ENCODE measurements around the gene PPP1R12B.
"Not testable (repeated sequence)": the region's sequence is repeated elsewhere in the genome, so short reads cannot be mapped to it uniquely, and the experiment has no call there.

DNA sequence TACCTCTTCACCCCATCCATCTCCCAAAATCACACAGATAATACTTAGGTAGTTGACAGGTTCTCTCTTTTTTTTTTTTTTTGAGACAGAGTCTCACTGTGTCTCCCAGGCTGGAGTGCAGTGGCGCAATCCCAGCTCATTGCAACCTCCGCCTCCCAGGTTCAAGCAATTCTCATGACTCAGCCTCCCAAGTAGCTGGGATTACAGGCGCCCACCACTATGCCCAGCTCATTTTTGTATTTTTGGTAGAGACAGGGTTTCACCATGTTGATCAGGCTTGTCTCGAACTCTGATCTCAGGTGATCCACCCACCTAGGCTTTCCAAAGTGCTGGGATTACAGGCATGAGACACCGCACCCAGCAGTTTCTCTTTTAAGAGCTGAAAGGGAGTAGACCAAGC, 75.8 kb downstream of the PPP1R12B start:
- TF ChIP-seq, protein P1, sequence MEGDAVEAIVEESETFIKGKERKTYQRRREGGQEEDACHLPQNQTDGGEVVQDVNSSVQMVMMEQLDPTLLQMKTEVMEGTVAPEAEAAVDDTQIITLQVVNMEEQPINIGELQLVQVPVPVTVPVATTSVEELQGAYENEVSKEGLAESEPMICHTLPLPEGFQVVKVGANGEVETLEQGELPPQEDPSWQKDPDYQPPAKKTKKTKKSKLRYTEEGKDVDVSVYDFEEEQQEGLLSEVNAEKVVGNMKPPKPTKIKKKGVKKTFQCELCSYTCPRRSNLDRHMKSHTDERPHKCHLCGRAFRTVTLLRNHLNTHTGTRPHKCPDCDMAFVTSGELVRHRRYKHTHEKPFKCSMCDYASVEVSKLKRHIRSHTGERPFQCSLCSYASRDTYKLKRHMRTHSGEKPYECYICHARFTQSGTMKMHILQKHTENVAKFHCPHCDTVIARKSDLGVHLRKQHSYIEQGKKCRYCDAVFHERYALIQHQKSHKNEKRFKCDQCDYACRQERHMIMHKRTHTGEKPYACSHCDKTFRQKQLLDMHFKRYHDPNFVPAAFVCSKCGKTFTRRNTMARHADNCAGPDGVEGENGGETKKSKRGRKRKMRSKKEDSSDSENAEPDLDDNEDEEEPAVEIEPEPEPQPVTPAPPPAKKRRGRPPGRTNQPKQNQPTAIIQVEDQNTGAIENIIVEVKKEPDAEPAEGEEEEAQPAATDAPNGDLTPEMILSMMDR (conservative IDR thresholded peaks at IDR 0.05 in 1 of 2, IDR thresholded peaks at IDR 0.05 in 1 of 2; ENCODE audit: low read depth in 1 of 2, low read length in 2 of 2): not testable (repeated sequence)
- TF ChIP-seq EZH2 (IDR thresholded peaks at IDR 0.05; ENCODE audit: low read length, missing control alignments): not testable (repeated sequence)
